Gastroesophageal sphincter (tissue), 3 donors: ENCODE data around the gene HSPA6.
"Not testable (repeated sequence)": the region's sequence is repeated elsewhere in the genome, so short reads cannot be mapped to it uniquely, and the experiment has no call there.

Source experiments
- CTCF ChIP-seq, 4 experiments: fragments of 200-600 bp in 2 of 4; fragments of 450-650 bp in 2 of 4; sonication (generic) in 1 of 4; IDR thresholded peaks; one replicate each; pipeline ENCODE4 v1.5.1; 2017 to 2019; ENCODE audit warnings: antibody characterized with exemption in 4 of 4, mild to moderate bottlenecking in 2 of 4, moderate library complexity in 2 of 4
- POLR2A ChIP-seq, 2 donors: fragments of 450-650 bp; IDR thresholded peaks; one replicate each; pipeline ENCODE4 v1.6.1; 2017; ENCODE audit warnings: antibody characterized with exemption in 2 of 2, mild to moderate bottlenecking in 2 of 2, moderate library complexity in 1 of 2

GRCh38 chr1:161543125-161543524, 18.8 kb downstream of the HSPA6 start:
- TF ChIP-seq CTCF, POLR2A (IDR thresholded peaks at IDR 0.05): not testable (repeated sequence)
